22Rv1 (cell line): ENCODE data around the gene PDGFB.

Experiments
- H3K27ac ChIP-seq: fragments of 450-650 bp; 2 replicates; pipeline ENCODE4 v1.5.1; 2017
- ZFX ChIP-seq: fragments of 450-650 bp; IDR thresholded peaks from 2 replicates; pipeline ENCODE4 v1.6.1; 2017; ENCODE audit warnings: antibody characterized with exemption, borderline replicate concordance
- TF ChIP-seq, protein P1 (sequence below): fragments of 450-650 bp; IDR thresholded peaks from 2 replicates; pipeline ENCODE4 v1.5.1; 2017; ENCODE audit warnings: mild to moderate bottlenecking

The PDGFB gene

DNA sequence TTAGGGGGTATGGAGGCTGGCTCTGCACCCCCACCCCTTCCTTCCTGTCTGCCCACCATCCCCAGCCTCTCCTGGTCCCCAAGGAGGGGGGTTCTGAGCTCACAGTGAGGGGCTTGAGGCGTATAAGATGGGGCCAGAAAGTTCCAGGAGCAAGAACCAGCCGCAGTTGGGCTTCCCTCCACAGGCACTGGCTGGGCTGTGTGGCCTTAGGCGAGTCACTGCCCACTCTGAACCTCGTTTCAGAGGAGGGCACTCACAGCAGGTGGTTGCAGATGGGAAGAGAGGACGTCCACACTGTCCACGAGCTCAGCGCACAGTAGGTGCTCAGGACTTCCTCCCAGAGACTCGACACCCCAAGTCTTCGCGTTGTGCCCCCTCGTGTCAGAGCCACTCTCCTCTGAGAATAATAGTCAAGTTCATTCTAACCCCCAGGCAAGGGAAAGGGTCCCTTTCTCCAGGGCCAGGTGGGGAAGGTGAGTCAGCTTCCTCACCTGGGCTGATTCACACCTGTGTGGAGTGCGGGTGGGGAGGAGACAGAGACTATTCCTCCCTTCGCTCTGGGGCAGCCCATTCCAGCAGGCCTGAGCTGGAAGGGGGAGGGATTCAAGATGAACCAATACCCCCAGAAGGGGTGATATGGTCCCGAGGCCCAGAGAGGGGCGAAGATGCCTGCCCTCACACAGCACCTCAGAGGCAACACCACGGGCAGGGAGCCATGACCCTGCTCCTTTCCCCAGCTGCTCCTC lies 45.4 kb upstream of the PDGFB start:
- no peak overlapping the region for H3K27ac ChIP-seq
- TF ChIP-seq, protein P1, sequence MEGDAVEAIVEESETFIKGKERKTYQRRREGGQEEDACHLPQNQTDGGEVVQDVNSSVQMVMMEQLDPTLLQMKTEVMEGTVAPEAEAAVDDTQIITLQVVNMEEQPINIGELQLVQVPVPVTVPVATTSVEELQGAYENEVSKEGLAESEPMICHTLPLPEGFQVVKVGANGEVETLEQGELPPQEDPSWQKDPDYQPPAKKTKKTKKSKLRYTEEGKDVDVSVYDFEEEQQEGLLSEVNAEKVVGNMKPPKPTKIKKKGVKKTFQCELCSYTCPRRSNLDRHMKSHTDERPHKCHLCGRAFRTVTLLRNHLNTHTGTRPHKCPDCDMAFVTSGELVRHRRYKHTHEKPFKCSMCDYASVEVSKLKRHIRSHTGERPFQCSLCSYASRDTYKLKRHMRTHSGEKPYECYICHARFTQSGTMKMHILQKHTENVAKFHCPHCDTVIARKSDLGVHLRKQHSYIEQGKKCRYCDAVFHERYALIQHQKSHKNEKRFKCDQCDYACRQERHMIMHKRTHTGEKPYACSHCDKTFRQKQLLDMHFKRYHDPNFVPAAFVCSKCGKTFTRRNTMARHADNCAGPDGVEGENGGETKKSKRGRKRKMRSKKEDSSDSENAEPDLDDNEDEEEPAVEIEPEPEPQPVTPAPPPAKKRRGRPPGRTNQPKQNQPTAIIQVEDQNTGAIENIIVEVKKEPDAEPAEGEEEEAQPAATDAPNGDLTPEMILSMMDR, result no peak
- TF ChIP-seq ZFX, result no peak

DNA sequence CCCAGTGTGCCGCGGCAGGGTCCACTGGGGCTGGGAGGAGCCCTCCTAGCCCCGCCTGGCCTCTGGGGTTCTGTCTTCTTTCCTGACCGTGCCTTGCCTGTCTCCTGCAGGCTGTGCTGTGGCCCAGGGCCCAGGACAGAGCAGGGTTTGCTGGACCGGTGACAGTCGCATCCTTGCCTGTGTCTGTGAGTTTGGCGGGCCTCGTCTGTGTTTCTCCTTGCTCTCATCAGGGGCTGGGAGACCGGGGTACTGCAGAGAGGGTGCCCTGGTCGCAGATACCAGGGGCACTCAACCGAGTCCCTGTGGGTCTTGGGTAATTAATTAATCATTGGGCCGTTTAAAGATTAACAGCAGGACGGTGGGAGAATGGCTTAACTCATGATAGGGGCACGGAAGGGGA lies 44.8 kb upstream of the PDGFB start:
- no peak overlapping the region for H3K27ac ChIP-seq
- TF ChIP-seq, protein P1, result no peak
- no peak for TF ChIP-seq ZFX

DNA sequence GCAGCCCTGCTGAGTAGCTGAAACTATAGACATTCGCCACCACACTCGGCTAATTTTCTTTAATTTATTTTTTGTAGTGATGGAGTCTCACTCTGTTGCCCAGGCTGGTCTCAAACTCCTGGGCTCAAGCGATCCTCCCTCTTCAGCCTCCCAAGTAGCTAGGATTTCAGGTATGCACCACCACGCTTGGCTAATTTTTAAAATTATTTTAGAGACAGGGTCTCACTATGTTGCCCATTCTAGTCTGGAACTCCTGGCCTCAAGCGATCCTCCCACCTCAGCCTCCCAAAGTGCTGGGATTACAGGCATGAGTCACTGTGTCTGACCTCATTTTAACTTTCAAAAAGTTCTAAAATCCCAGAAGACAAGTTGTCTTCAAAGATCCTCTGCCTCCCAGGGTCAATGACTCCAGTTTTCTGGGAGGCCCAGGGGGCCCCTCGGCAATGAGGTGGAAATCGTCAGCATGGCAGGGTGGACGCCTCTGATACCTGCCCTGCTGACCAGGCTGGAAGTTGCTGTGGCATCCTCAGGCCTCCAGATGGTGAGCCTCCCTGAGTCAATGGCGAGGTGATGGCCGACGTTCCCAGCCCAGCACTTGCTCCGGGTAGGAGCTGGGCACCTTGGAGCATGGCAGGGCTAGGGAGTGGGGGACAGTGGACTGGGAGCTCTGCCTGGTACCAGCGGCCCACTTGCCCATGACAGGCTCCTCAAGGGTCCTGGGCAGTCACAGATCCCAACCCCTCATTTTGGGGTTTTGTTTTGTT lies 43.5 kb upstream of the PDGFB start:
- H3K27ac ChIP-seq, result no peak overlapping the region
- TF ChIP-seq, protein P1, result no peak
- TF ChIP-seq ZFX, result no peak

DNA sequence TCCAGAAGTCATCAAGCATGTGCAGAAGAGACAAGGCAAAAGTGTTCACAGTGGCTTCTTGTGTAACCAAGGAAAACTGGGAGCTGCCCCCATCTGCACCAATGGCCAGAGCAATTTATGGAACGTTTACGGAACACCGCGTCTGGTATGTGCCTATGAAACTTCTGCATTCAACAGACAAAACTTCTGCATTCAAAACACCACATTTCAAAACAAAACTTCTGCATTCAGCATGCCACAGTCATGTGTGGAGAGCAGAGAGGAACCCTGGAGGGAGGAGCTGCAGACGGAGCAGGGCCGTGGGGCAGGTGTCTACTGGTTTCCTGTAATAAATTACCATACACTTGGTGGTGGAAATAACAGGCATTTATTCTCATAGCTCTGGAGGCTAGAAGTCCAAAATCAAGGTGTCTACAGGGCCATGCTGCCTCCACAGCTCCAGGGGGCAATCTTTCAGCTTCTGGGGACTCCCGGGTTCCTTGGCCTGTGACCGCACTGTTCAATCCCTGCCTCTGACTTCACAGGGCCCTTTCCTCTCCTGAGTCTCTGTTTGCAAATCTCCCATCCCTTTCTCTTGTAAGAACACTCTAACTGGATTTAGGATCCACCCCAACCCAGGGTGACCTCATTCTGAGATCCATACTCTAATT lies 42.4 kb upstream of the PDGFB start:
- no peak overlapping the region for H3K27ac ChIP-seq

DNA sequence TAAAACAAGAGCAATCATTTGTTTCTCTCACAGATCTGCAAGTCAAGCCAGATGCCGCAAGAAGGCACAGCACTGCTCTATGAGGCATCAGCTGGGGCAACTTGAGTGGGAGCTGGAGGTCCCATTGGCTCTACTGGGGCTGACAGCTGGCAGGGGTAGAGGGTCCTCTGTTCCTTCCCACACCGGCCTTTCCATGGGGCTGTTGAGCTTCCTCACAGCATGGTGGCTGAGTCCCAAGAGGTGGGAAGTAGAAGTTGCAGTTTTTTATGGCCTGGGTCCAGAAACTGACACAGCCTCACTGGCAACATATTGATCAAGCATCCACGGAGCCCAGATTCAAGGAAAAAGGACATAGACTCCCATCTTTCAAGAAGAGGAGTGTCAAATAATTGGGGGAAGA lies 40.2 kb upstream of the PDGFB start:
- TF ChIP-seq, protein P1, result no peak
- no peak for TF ChIP-seq ZFX
- H3K27ac ChIP-seq, result peak overlapping the region; percentile 42

More for the DNA sequence above, 42.4 kb upstream of the PDGFB start:
- TF ChIP-seq, protein P1, result no peak
- no peak for TF ChIP-seq ZFX

DNA sequence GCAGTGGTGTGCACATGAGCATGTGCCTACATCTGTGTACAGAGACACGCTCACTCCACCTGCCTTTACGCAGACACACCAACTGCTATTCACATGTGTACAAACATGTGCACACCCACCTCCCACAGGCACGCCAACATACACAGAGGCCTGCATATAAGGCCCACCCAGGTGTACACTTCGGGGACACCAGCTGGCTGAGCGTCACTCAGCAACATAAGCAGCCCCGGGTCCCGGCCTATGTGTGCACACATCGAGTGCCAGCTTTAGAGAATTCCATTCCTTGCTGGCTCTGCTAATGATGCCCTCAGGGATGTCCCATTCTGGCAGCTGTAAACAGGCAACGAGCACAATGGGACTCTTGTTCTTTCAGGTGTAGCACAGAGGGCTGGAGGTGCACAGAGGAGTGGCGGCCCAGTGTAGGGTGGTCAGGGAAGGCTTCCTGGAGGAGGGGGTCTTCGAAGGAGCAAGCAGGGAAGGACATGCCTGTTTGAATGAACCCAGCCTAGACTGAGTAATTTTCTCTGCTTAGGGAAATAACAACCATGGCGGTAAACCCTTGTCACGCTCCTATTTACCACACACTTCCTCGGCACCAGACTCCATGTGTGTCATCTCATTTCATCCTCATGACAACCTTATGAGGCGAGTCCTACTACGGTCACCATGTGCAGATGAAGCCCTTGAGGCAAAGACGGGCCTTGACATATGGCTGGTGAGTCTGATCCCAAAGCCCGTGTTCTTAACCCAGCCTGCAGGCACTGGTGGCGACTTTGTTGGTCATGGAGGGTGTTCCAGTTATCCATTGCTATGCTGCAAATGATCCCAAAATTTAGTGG lies 39.6 kb upstream of the PDGFB start:
- peak overlapping the region; percentile 42 for H3K27ac ChIP-seq

More for the DNA sequence above, 39.6 kb upstream of the PDGFB start:
- TF ChIP-seq, protein P1, result no peak
